Activated CD4-positive, alpha-beta T cell treated with anti-CD3 and anti-CD28 coated beads for 4 hours (primary cell): ENCODE results near the gene FANK1.
"Not testable (repeated sequence)": the region's sequence is repeated elsewhere in the genome, so short reads cannot be mapped to it uniquely, and the experiment has no call there.

Source experiments
- DNase-seq, 2 donors: peaks; one replicate each; pipeline ENCODE4 v3.0.0-alpha.2; 2020

The FANK1 gene

GRCh38 chr10:126037946-126038345 is 141.6 kb downstream of the FANK1 start:
- no peak for DNase-seq

DNA sequence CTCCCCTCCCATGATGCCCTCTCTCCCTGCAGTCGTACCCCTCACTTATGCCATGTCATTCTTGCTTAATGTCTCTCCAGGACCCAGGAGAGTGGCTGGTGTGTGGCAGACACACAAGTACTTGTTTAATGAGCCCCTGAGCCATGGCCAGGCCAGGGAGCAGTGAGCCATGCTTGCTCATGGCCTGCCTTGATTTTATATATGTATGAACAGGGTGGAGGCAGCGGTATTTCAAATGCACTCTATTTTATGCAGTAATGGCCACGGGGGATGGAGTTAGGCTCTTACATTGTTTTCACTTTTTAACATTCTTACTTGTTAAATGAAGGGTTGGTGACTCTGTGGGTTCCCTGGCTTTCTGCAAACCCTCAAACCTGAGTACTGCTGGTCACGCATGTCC is 144.8 kb downstream of the FANK1 start:
- DNase-seq, result no peak

- DNase-seq, result peak; percentile 40 to 57
Observed at GRCh38 chr10:126041804-126042231, 145.5 kb downstream of the FANK1 start.

DNA sequence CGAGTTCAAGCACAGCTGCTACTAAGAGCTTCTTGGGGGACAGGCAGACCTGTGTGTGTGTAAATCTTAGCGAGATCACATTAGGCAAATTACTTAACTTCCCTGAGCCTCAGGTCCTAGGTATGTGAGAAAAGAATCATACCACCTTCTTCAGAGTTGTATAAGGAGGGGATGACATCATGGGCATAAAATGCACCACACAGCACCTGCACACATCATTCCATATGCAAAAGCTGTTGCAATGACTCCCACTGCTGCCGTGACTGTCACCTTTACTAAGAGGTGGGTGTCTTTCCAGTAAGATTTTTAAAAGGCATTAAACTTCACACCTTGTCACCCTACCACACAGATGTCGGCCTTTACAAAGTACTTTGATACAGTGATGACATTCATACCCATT is 146.0 kb downstream of the FANK1 start:
- DNase-seq, result no peak

DNA sequence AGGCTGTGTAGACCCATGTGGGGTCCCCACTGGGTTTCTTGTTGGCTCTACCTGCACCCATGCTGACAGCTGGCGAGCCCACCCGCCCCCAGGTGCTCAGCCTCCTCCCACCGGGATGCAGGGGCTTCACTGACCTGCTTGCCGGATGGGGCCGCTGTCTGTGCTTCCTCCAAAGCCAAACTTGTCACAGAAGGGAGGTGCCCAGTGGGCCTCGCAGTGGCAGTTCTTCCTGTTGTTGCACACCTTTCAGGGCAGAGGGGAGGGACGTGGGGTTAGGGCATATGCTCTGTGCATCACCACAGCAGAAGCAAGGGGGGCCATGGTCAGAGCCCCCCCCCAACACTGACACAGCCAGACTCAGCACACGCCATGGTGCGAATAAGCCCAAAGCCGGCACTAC is 146.5 kb downstream of the FANK1 start:
- no peak for DNase-seq

- DNase-seq, result no peak
Observed at GRCh38 chr10:126043389-126043788, 147.0 kb downstream of the FANK1 start.

DNA sequence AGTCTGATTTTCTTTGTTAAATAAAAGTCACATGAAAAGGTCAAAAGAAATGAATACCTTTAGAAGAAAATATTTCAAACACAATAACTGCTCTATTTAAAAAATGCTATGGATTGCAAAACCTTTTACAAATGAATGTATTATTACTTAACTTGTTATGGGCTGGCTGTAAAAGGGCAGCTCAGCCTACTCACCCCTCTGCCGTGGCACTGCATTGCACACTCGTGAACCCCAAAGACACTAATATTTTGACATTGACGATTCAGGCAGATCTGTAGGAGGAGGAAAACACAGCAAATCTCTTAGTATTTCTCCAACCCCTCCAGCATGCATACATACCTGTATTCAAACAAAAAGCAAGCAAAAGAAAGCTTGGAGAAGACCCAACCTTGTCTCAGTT is 149.5 kb downstream of the FANK1 start:
- DNase-seq, result no peak

DNA sequence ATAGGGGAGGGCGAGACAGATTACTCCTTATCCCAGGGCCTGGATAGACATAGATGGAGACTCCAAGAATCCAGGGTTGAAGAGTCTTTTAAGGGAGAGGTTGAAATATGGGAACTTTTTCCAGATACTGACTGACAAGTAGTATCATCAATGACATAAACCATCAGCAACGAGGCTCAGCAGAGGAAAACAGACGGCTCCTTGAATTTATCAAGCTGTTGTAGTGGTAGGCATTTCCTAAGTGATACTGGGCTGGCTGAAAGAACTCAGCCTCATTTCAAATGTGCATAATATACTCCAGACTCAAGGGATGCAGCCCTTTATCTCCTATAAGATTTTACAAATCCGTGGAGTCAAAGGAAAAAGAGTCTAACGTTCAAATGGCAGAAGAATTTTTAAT is 150.5 kb downstream of the FANK1 start:
- DNase-seq, result no peak

DNA sequence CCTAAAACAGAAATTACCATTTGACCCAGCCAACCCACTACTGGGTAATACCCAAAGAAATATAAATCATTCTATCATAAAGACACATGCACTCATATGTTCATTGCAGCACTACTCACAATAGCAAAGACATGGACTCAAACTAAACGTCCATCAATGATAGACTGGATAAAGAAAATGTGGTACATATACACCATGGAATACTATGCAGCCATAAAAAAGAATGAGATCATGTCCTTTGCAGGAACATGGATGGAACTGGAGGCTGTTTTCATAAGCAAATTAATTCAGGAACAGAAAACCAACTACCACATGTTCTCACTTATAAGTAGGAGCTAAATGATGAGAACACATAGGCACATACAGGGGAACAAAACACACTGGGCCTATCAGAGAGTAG is 151.4 kb downstream of the FANK1 start:
- not testable (repeated sequence) for DNase-seq

GRCh38 chr10:126049759-126050700 is 153.7 kb downstream of the FANK1 start:
- DNase-seq, result no peak

DNA sequence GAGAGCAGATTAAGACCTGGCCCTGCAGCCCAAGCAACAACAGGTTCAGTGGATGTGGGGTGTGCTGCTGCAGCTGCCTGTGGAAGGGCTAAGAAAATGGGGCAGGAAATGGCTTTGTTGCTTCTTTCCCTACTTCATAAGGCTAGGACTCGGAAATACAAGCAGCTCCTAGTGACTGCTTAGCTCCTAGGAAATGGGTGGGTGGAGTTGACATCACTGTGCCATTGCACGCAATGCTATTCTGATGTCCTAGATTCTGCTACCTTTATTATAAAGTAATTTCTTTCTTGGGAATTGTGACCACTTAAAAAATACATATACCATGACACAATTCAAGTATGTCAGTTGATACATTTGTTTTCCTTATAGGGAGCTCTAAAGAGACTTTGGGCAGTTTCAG is 155.8 kb downstream of the FANK1 start:
- no peak for DNase-seq

DNA sequence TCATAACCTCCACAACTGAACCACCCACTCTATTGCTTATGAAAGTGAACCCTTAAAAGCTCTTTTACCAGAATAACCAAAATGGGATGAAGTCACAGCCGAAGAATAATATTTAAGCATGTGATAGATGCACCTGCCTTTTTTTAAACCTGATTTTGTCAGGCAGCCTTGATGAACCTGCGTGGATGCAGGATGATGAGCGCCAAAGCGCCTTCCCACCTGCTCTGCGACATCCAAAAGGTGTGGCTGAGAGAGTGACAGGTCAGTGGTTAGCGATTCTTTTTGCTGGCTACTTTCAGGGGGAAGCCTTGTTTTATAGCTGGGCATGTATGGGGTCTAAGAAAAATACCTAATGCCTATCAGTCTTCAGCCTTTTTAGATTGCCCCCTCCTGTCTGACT is 157.8 kb downstream of the FANK1 start:
- no peak for DNase-seq

- DNase-seq, result no peak
Observed at GRCh38 chr10:126057494-126057893, 161.1 kb downstream of the FANK1 start.

- DNase-seq, result no peak
Observed at GRCh38 chr10:126058104-126058503, 161.7 kb downstream of the FANK1 start.

- DNase-seq, result no peak
Observed at GRCh38 chr10:126058507-126058906, 162.1 kb downstream of the FANK1 start.
